HAP-1 (cell line): ENCODE measurements around the gene NBEAL2.

ENCODE experiments used
- DNase-seq, 2 experiments: peaks; one replicate each; pipeline ENCODE4 v3.0.0-alpha.2; 2016 to 2020; ENCODE audit warnings: low spot score in 2 of 2
- H3K27me3 ChIP-seq: fragments of 250-450 bp; sonication (Bioruptor Pico); 2 replicates; pipeline ENCODE4 v1.5.1; 2020; ENCODE audit warnings: low read depth, mild to moderate bottlenecking, moderate library complexity
- H3K36me3 ChIP-seq: fragments of 250-450 bp; sonication (Bioruptor Pico); replicated peaks from 2 replicates; pipeline ENCODE4 v1.5.1; 2020; ENCODE audit warnings: mild to moderate bottlenecking
- H3K4me1 ChIP-seq: fragments of 250-450 bp; sonication (Bioruptor Pico); 2 replicates; pipeline ENCODE4 v1.5.1; 2020; ENCODE audit warnings: mild to moderate bottlenecking
- H3K4me3 ChIP-seq: fragments of 250-450 bp; sonication (Bioruptor Pico); 2 replicates; pipeline ENCODE4 v1.5.1; 2020; ENCODE audit warnings: mild to moderate bottlenecking, moderate library complexity
- H3K9me3 ChIP-seq: fragments of 250-450 bp; sonication (Bioruptor Pico); 2 replicates; pipeline ENCODE4 v1.5.1; 2020; ENCODE audit warnings: mild to moderate bottlenecking, moderate library complexity
- in situ Hi-C: fragments of 300-500 bp; cut with MboI; formaldehyde crosslinking; loops from 3 replicates; pipeline ENCODE4 v1.14.3; 2020; ENCODE audit warnings: low sequenced_read_pairs, inconsistent platforms, mixed read lengths

Gene NBEAL2

GRCh38 chr3:46977811-46978195, 1.7 kb upstream of the NBEAL2 start:
- H3K4me3 ChIP-seq, result no peak overlapping the region
- peaks cover 12% of the 10 kb centered on the region for H3K4me1 ChIP-seq
- in situ Hi-C loops, result no loop called here

GRCh38 chr3:46978381-46978780, 1.1 kb upstream of the NBEAL2 start:
- H3K4me3 ChIP-seq, result peak overlapping the region; percentile 46
- no peaks in the 10 kb centered on the region for H3K27me3 ChIP-seq
- no peak for DNase-seq
- H3K4me1 ChIP-seq, result peaks cover 12% of the 10 kb centered on the region
- in situ Hi-C loops, result no loop called here
- peaks cover 9% of the 10 kb centered on the region; the same call in 1 of the 2 replicates for H3K36me3 ChIP-seq
- H3K9me3 ChIP-seq, result no peaks in the 10 kb centered on the region

More at GRCh38 chr3:46977811-46978195, 1.7 kb upstream of the NBEAL2 start:
- DNase-seq, result no peak
- Histone ChIP-seq H3K9me3 (no peaks in the 10 kb centered on the region), H3K27me3 (no peaks in the 10 kb centered on the region), H3K36me3 (peaks cover 9% of the 10 kb centered on the region; the same call in 1 of the 2 replicates)

GRCh38 chr3:46979958-46980497, 562 bp downstream of the NBEAL2 start:
- peaks cover 4% of the 10 kb centered on the region; the same call in 1 of the 2 replicates for H3K36me3 ChIP-seq
- peaks cover 12% of the 10 kb centered on the region for H3K4me1 ChIP-seq
- in situ Hi-C loops, result no loop called here

GRCh38 chr3:46981932-46982471, 2.5 kb downstream of the NBEAL2 start:
- no peaks in the 10 kb centered on the region for H3K9me3 ChIP-seq
- H3K4me3 ChIP-seq, result no peak overlapping the region
- in situ Hi-C loops, result no loop called here
- H3K27me3 ChIP-seq, result no peaks in the 10 kb centered on the region
- no peaks in the 10 kb centered on the region for H3K36me3 ChIP-seq
- H3K4me1 ChIP-seq, result peaks cover 11% of the 10 kb centered on the region
- no peak for DNase-seq

More at GRCh38 chr3:46979958-46980497, 562 bp downstream of the NBEAL2 start:
- no peaks in the 10 kb centered on the region for H3K27me3 ChIP-seq
- H3K9me3 ChIP-seq, result no peaks in the 10 kb centered on the region
- DNase-seq, result no peak
- H3K4me3 ChIP-seq, result peak overlapping the region; percentile 46

- Histone ChIP-seq H3K4me1 (peaks cover 7% of the 10 kb centered on the region), H3K36me3 (no peaks in the 10 kb centered on the region), H3K27me3 (no peaks in the 10 kb centered on the region), H3K4me3 (no peak overlapping the region), H3K9me3 (no peaks in the 10 kb centered on the region)
- in situ Hi-C loops, result no loop called here
- DNase-seq, result no peak
Measured at GRCh38 chr3:46982546-46982945, 3.1 kb downstream of the NBEAL2 start.

- DNase-seq, result no peak
- H3K36me3 ChIP-seq, result no peaks in the 10 kb centered on the region
- H3K4me3 ChIP-seq, result no peak overlapping the region
- H3K4me1 ChIP-seq, result no peaks in the 10 kb centered on the region; the same call in 1 of the 2 replicates
- H3K9me3 ChIP-seq, result no peaks in the 10 kb centered on the region
- H3K27me3 ChIP-seq, result no peaks in the 10 kb centered on the region
- in situ Hi-C loops, result no loop called here
Measured at GRCh38 chr3:46984591-46985459, 5.4 kb downstream of the NBEAL2 start.

GRCh38 chr3:46985588-46985987, 6.1 kb downstream of the NBEAL2 start:
- no peaks in the 10 kb centered on the region for H3K9me3 ChIP-seq
- H3K4me1 ChIP-seq, result no peaks in the 10 kb centered on the region; the same call in 1 of the 2 replicates
- H3K27me3 ChIP-seq, result no peaks in the 10 kb centered on the region
- H3K36me3 ChIP-seq, result no peaks in the 10 kb centered on the region
- DNase-seq, result no peak
- H3K4me3 ChIP-seq, result no peak overlapping the region
- in situ Hi-C loops, result no loop called here

GRCh38 chr3:46986055-46986730, 6.7 kb downstream of the NBEAL2 start:
- in situ Hi-C loops, result no loop called here
- DNase-seq, result no peak

DNA sequence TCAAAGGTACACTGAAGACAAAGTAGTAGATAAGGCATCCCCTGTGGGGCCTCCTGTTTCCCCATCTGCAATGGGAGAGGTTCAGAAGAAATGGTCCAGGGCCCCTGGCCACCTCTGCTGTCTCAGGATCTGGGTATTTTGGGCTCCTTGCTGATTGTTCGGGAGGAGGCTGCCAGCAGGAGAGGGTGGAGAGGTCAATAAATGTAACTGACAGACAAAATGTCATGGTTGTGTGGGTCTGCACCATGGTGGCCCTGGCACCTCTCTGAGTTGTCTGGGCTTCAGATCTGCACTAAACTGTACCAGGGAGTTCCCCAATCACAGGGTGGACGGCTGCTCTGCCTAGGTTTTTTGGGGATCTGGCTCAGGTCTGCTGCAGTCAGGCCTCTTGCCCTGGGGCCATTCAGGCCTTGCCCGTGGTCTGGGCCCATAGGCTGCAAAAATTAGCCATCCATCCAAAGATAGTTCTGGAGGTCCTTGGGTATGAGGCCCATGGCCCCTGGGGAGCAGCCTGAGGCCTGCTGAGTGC, 7.4 kb downstream of the NBEAL2 start:
- Histone ChIP-seq H3K4me3 (no peak overlapping the region), H3K9me3 (no peaks in the 10 kb centered on the region), H3K27me3 (no peaks in the 10 kb centered on the region), H3K4me1 (no peaks in the 10 kb centered on the region), H3K36me3 (no peaks in the 10 kb centered on the region)
- in situ Hi-C loops, result no loop called here
- no peak for DNase-seq

More at GRCh38 chr3:46986055-46986730, 6.7 kb downstream of the NBEAL2 start:
- H3K27me3 ChIP-seq, result no peaks in the 10 kb centered on the region
- H3K9me3 ChIP-seq, result no peaks in the 10 kb centered on the region
- no peaks in the 10 kb centered on the region for H3K36me3 ChIP-seq
- no peaks in the 10 kb centered on the region for H3K4me1 ChIP-seq
- H3K4me3 ChIP-seq, result no peak overlapping the region

GRCh38 chr3:46987319-46987742, 7.9 kb downstream of the NBEAL2 start:
- in situ Hi-C loops, result no loop called here
- Histone ChIP-seq H3K4me1 (no peaks in the 10 kb centered on the region), H3K9me3 (no peaks in the 10 kb centered on the region), H3K27me3 (no peaks in the 10 kb centered on the region), H3K36me3 (no peaks in the 10 kb centered on the region), H3K4me3 (no peak overlapping the region)
- DNase-seq, result no peak

- H3K36me3 ChIP-seq, result no peaks in the 10 kb centered on the region
- no peak overlapping the region for H3K4me3 ChIP-seq
- H3K27me3 ChIP-seq, result no peaks in the 10 kb centered on the region
- no peaks in the 10 kb centered on the region for H3K4me1 ChIP-seq
- DNase-seq, result no peak
- in situ Hi-C loops, result no loop called here
- H3K9me3 ChIP-seq, result no peaks in the 10 kb centered on the region
Measured at GRCh38 chr3:46987743-46988401, 8.4 kb downstream of the NBEAL2 start.

GRCh38 chr3:46988616-46989015, 9.2 kb downstream of the NBEAL2 start:
- Histone ChIP-seq H3K4me1 (no peaks in the 10 kb centered on the region), H3K9me3 (no peaks in the 10 kb centered on the region), H3K27me3 (no peaks in the 10 kb centered on the region), H3K36me3 (no peaks in the 10 kb centered on the region), H3K4me3 (no peak overlapping the region)
- no peak for DNase-seq
- in situ Hi-C loops, result no loop called here

- no peaks in the 10 kb centered on the region for H3K36me3 ChIP-seq
- no peak for DNase-seq
- no peaks in the 10 kb centered on the region for H3K4me1 ChIP-seq
- H3K27me3 ChIP-seq, result no peaks in the 10 kb centered on the region
- H3K9me3 ChIP-seq, result no peaks in the 10 kb centered on the region
- in situ Hi-C loops, result no loop called here
- H3K4me3 ChIP-seq, result no peak overlapping the region
Measured at GRCh38 chr3:46989146-46989810, 9.8 kb downstream of the NBEAL2 start.
